Measurements from ENCODE around the gene ALK. TPM values are rescaled to one million over a fixed set of nuclear protein-coding genes. Genes with fewer than 3 reads are reported as not detected.

The ALK gene
- total and polyA plus RNA-seq, 2 donors (not counting 1 experiment from before 2014, with no cell fraction given): not detected

DNA sequence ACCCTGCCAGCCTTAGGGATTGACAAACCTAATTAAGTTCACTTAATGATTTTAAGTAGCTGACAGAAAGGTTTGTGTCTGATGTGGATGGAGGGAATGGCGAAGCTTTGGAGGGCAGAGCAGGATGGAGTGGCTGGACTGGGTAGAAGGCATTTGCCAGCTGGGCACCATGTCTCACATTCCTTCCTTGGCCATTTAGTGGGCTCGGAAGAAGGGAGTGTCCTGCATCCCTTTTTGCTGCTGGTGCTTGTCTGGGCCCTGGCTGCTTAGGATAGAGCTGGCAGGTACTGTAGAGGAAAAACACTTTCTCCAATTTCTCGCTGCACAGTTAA lies 639.5 kb downstream of the ALK start:
- intact Hi-C loops (cut with micrococcal nuclease): no loop called here
- Mint-ChIP-seq H3K4me1 (no peaks in the 10 kb centered on the region), H3K27ac (no peak overlapping the region), H3K27me3 (peaks cover 15% of the 10 kb centered on the region), H3K9me3 (ENCODE audit: insufficient read depth) (no peaks in the 10 kb centered on the region), H3K4me3 (no peak overlapping the region)
- DNase-seq (no peak), ATAC-seq (ENCODE audit: low read depth) (no peak)
- no peak overlapping the region for H3K9ac ChIP-seq (ENCODE audit: low read length)
- no peak overlapping the region for H3K4me2 ChIP-seq (replicated peaks; ENCODE audit: low read depth, low read length, poor library complexity, severe bottlenecking)
- 86% methylated on average over 2 of the region's 3 CpGs for WGBS (ENCODE audit: insufficient coverage)
- TF ChIP-seq EZH2 (IDR thresholded peaks at IDR 0.05; ENCODE audit: borderline replicate concordance, insufficient read depth, low read depth, low read length, poor library complexity, severe bottlenecking): no peak
- TF ChIP-seq CTCF (IDR thresholded peaks at IDR 0.05): no peak
- H4K20me1 ChIP-seq (ENCODE audit: control insufficient read depth, insufficient read depth, low read length, poor library complexity, severe bottlenecking): no peaks in the 10 kb centered on the region
- no peaks in the 10 kb centered on the region for H3K79me2 ChIP-seq (ENCODE audit: control insufficient read depth, insufficient read depth, low read length)
- H3K4me1 ChIP-seq (ENCODE audit: control insufficient read depth in 2 of 2, insufficient read depth in 2 of 2, low read length in 2 of 2): no peaks in the 10 kb centered on the region
- no peak overlapping the region for H3K27ac ChIP-seq (ENCODE audit: low read length in 2 of 2)
- no peak overlapping the region for H3K4me3 ChIP-seq (ENCODE audit: control extremely low read depth in 1 of 5, extremely low read depth in 1 of 5, insufficient read depth in 1 of 5, low read depth in 2 of 5, low read length in 4 of 5)
- POLR2A ChIA-PET: no interaction called here
- CTCF ChIA-PET: no interaction called here
- H3K27me3 ChIP-seq (replicated peaks in 1 of 4; ENCODE audit: control extremely low read depth in 1 of 4, control insufficient read depth in 3 of 4, insufficient read depth in 4 of 4, low read length in 3 of 4): peaks cover 0 to 4% (median 0%) of the 10 kb centered on the region in 4 experiments
- no peak overlapping the region for H2AFZ ChIP-seq (ENCODE audit: insufficient read depth, low read depth, low read length, poor library complexity, severe bottlenecking)
- H3K9me3 ChIP-seq (ENCODE audit: control extremely low read depth in 1 of 3, control insufficient read depth in 2 of 3, insufficient read depth in 1 of 3, low read length in 2 of 3): no peaks in the 10 kb centered on the region
- H3K36me3 ChIP-seq (replicated peaks in 1 of 2; ENCODE audit: control extremely low read depth in 1 of 2, control insufficient read depth in 1 of 2, extremely low read depth in 1 of 2, insufficient read depth in 2 of 2, low read length in 1 of 2): no peaks in the 10 kb centered on the region

DNA sequence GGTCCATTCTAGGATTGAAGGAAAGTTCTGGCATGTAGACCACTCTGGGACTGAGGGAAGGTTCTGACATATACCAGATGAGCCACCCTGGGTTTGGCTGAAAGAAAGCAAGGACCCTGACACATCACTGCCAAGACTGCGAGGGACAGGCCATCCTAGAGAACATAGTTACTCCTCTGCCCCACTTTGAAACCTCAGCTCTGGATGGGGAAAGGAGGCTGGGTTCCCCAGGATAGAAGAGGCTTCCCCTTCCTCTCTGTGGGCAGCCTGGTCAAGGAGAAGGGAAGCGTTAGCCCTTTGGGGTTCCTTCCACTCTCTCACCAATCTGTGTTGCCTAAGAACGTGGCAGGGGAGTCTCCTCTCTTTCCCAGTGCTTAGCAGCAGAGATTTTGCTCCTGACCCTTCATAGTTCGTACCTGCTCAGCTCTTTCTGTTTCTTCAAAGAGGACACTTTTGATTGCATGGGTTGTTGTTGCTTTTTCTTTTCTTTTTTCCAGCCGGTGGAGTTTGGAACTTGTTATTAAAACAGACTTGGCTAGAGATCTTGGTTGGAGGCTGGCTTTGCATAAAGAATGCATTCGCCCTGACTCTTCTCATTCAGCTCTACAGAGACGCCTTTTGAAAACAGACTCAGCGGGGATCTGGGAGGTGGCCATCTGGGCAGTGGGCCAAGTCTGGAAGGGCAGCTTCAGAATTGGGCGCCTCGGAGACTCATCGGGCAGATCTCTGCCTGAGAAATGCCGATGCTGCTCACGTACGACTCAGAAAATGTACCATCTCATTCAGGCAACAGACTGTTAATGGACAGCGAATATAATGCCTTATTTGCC lies 640.1 kb downstream of the ALK start:
- Mint-ChIP-seq H3K4me3 (no peak overlapping the region), H3K4me1 (no peaks in the 10 kb centered on the region), H3K27me3 (peaks cover 20% of the 10 kb centered on the region), H3K27ac (no peak overlapping the region), H3K9me3 (ENCODE audit: insufficient read depth) (no peaks in the 10 kb centered on the region)
- H2AFZ ChIP-seq (ENCODE audit: insufficient read depth, low read depth, low read length, poor library complexity, severe bottlenecking): no peak overlapping the region
- H3K27me3 ChIP-seq (replicated peaks in 1 of 4; ENCODE audit: control extremely low read depth in 1 of 4, control insufficient read depth in 3 of 4, insufficient read depth in 4 of 4, low read length in 3 of 4): peaks cover 0 to 4% (median 0%) of the 10 kb centered on the region in 4 experiments
- no peak for DNase-seq
- no peak overlapping the region for H3K4me2 ChIP-seq (replicated peaks; ENCODE audit: low read depth, low read length, poor library complexity, severe bottlenecking)
- ChIA-PET POLR2A (no interaction called here), CTCF (no interaction called here)
- no peaks in the 10 kb centered on the region for H3K36me3 ChIP-seq (replicated peaks in 1 of 2; ENCODE audit: control extremely low read depth in 1 of 2, control insufficient read depth in 1 of 2, extremely low read depth in 1 of 2, insufficient read depth in 2 of 2, low read length in 1 of 2)
- H3K4me3 ChIP-seq (ENCODE audit: control extremely low read depth in 1 of 5, extremely low read depth in 1 of 5, insufficient read depth in 1 of 5, low read depth in 2 of 5, low read length in 4 of 5): no peak overlapping the region
- intact Hi-C loops (cut with micrococcal nuclease): no loop called here
- no peak overlapping the region for H3K27ac ChIP-seq (ENCODE audit: low read length in 2 of 2)
- no peaks in the 10 kb centered on the region for H3K79me2 ChIP-seq (ENCODE audit: control insufficient read depth, insufficient read depth, low read length)
- TF ChIP-seq CTCF (IDR thresholded peaks at IDR 0.05): no peak
- TF ChIP-seq EZH2 (IDR thresholded peaks at IDR 0.05; ENCODE audit: borderline replicate concordance, insufficient read depth, low read depth, low read length, poor library complexity, severe bottlenecking): no peak
- 92% methylated on average over 13 of the region's 15 CpGs for WGBS (ENCODE audit: insufficient coverage)
- no peaks in the 10 kb centered on the region for H3K9me3 ChIP-seq (ENCODE audit: control extremely low read depth in 1 of 3, control insufficient read depth in 2 of 3, insufficient read depth in 1 of 3, low read length in 2 of 3)
- no peaks in the 10 kb centered on the region for H4K20me1 ChIP-seq (ENCODE audit: control insufficient read depth, insufficient read depth, low read length, poor library complexity, severe bottlenecking)
- no peak overlapping the region for H3K9ac ChIP-seq (ENCODE audit: low read length)
- no peaks in the 10 kb centered on the region for H3K4me1 ChIP-seq (ENCODE audit: control insufficient read depth in 2 of 2, insufficient read depth in 2 of 2, low read length in 2 of 2)
- no peak for ATAC-seq (ENCODE audit: low read depth)
